PC-3 (cell line): ENCODE measurements around the gene INVS. TPM values are rescaled to one million over a fixed set of nuclear protein-coding genes. Genes with fewer than 3 reads are reported as not detected.

ENCODE experiments used
- ATAC-seq: fragments of 200-7000 bp; cut with Tn5 transposase; 2 replicates; pipeline ENCODE4 v1.9.1; 2020; ENCODE audit warnings: mild to moderate bottlenecking, moderate library complexity
- BruUV-seq: library from RNA; stranded (reverse); fragments of 400-500 nt; replicated peaks from 2 replicates; lab custom pipeline; 2021; lab: Mats Ljungman, UMichigan
- CTCF ChIA-PET: fragments of 300-600 bp; sonication (Branson Sonifier 250); formaldehyde crosslinking; loops from one replicate; lab custom pipeline; 2022; ENCODE audit warnings: antibody characterized with exemption; lab: Charles Lee
- POLR2A ChIA-PET: fragments of 300-600 bp; sonication (Branson Sonifier 250); formaldehyde crosslinking; loops from one replicate; lab custom pipeline; 2022; ENCODE audit warnings: antibody characterized with exemption; ENCODE audit not compliant: unreplicated experiment; lab: Charles Lee
- DNase-seq: peaks from one replicate; pipeline ENCODE4 v3.0.0-alpha.2; 2015
- H2AFZ ChIP-seq: fragments of 300-600 bp; sonication (generic); 2 replicates; pipeline ENCODE4 v1.6.0; 2016; ENCODE audit warnings: antibody characterized with exemption, low read length
- H3F3A ChIP-seq: fragments of 300-600 bp; sonication (generic); one replicate; pipeline ENCODE4 v1.6.0; 2017; ENCODE audit warnings: antibody characterized with exemption, low read length, control low read depth, mild to moderate bottlenecking; ENCODE audit not compliant: unreplicated experiment
- H3K27ac ChIP-seq: fragments of 300-600 bp; sonication (generic); 2 replicates; pipeline ENCODE4 v1.5.1; 2016; ENCODE audit warnings: mild to moderate bottlenecking, low read length
- H3K27me3 ChIP-seq: fragments of 300-600 bp; sonication (generic); 2 replicates; pipeline ENCODE4 v1.6.1; 2016; ENCODE audit warnings: low read length, mixed read lengths
- H3K36me3 ChIP-seq: fragments of 300-600 bp; sonication (generic); 2 replicates; pipeline ENCODE4 v1.6.1; 2016; ENCODE audit warnings: low read depth, mixed run types, low read length, mixed read lengths
- H3K4me1 ChIP-seq: fragments of 300-600 bp; sonication (generic); 2 replicates; pipeline ENCODE4 v1.5.1; 2016; ENCODE audit warnings: low read length; ENCODE audit not compliant: insufficient read depth
- H3K4me2 ChIP-seq: fragments of 300-600 bp; sonication (generic); 2 replicates; pipeline ENCODE4 v1.6.0; 2016; ENCODE audit warnings: low read length
- H3K4me3 ChIP-seq: fragments of 300-600 bp; sonication (generic); 2 replicates; pipeline ENCODE4 v1.5.1; 2016; ENCODE audit warnings: mild to moderate bottlenecking, low read length, mixed read lengths
- H3K79me2 ChIP-seq: fragments of 300-600 bp; sonication (generic); 2 replicates; pipeline ENCODE4 v1.6.1; 2017; ENCODE audit warnings: low read length, mixed read lengths
- H3K9ac ChIP-seq: fragments of 300-600 bp; sonication (generic); 2 replicates; pipeline ENCODE4 v1.6.0; 2016; ENCODE audit warnings: mild to moderate bottlenecking, low read length
- H3K9me2 ChIP-seq: fragments of 300-600 bp; sonication (generic); replicated peaks from 2 replicates; pipeline ENCODE4 v1.6.1; 2016; ENCODE audit warnings: mixed run types, low read length, mixed read lengths
- H3K9me3 ChIP-seq: fragments of 300-600 bp; sonication (generic); 2 replicates; pipeline ENCODE4 v1.6.1; 2016; ENCODE audit warnings: low read length, mixed read lengths
- H4K20me1 ChIP-seq: fragments of 300-600 bp; sonication (generic); 2 replicates; pipeline ENCODE4 v1.6.1; 2016; ENCODE audit warnings: low read length, mixed read lengths
- EZH2 ChIP-seq: fragments of 300-600 bp; sonication (generic); IDR thresholded peaks from one replicate; pipeline ENCODE4 v1.6.1; 2017; ENCODE audit warnings: antibody characterized with exemption, mild to moderate bottlenecking, low read length; ENCODE audit not compliant: unreplicated experiment
- EZH2phosphoT487 ChIP-seq: fragments of 300-600 bp; sonication (generic); IDR thresholded peaks from 2 replicates; pipeline ENCODE4 v1.6.1; 2018; ENCODE audit warnings: mild to moderate bottlenecking, antibody characterized with exemption, low read length, borderline replicate concordance
- intact Hi-C: fragments of 100-400 bp; cut with micrococcal nuclease; formaldehyde crosslinking; loops from 2 replicates; pipeline ENCODE4 v1.9.0; 2023
- total RNA-seq: library from RNA; depleted of rRNA; stranded (reverse); fragments of >200 nt; gene quantifications from 2 replicates; pipeline ENCODE4 v1.2.3, GENCODE V29; 2014
- TF ChIP-seq, protein P1 (sequence below): fragments of 300-600 bp; sonication (generic); conservative IDR thresholded peaks from 2 replicates; pipeline ENCODE4 v1.5.1; 2017; ENCODE audit warnings: antibody characterized with exemption, low read depth, mild to moderate bottlenecking, low read length

Gene INVS
- total RNA-seq, 1 experiment from 2014 or later = 8.9 TPM

GRCh38 chr9:100208673-100209072, 109.6 kb downstream of the INVS start:
- no peak overlapping the region for H3K4me2 ChIP-seq
- CTCF ChIA-PET = no interaction called here
- H3K4me1 ChIP-seq = no peaks in the 10 kb centered on the region
- no peak overlapping the region for H3K27ac ChIP-seq
- TF ChIP-seq, protein P1, sequence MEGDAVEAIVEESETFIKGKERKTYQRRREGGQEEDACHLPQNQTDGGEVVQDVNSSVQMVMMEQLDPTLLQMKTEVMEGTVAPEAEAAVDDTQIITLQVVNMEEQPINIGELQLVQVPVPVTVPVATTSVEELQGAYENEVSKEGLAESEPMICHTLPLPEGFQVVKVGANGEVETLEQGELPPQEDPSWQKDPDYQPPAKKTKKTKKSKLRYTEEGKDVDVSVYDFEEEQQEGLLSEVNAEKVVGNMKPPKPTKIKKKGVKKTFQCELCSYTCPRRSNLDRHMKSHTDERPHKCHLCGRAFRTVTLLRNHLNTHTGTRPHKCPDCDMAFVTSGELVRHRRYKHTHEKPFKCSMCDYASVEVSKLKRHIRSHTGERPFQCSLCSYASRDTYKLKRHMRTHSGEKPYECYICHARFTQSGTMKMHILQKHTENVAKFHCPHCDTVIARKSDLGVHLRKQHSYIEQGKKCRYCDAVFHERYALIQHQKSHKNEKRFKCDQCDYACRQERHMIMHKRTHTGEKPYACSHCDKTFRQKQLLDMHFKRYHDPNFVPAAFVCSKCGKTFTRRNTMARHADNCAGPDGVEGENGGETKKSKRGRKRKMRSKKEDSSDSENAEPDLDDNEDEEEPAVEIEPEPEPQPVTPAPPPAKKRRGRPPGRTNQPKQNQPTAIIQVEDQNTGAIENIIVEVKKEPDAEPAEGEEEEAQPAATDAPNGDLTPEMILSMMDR = no peak
- TF ChIP-seq EZH2phosphoT487 (no peak), EZH2 (no peak)
- intact Hi-C loops = no loop called here
- no peak overlapping the region for H3K4me3 ChIP-seq
- BruUV-seq = no TSS peak
- H3K9me3 ChIP-seq = no peaks in the 10 kb centered on the region
- no peaks in the 10 kb centered on the region for H3K27me3 ChIP-seq
- DNase-seq (no peak), ATAC-seq (no peak)
- no peak overlapping the region for H2AFZ ChIP-seq
- H4K20me1 ChIP-seq = no peaks in the 10 kb centered on the region
- H3K9me2 ChIP-seq = no peaks in the 10 kb centered on the region
- POLR2A ChIA-PET = no interaction called here
- no peaks in the 10 kb centered on the region for H3F3A ChIP-seq
- no peaks in the 10 kb centered on the region for H3K36me3 ChIP-seq
- no peaks in the 10 kb centered on the region for H3K79me2 ChIP-seq
- H3K9ac ChIP-seq = no peak overlapping the region

GRCh38 chr9:100211476-100211875, 112.4 kb downstream of the INVS start:
- Histone ChIP-seq H3K9me2 (no peaks in the 10 kb centered on the region), H3K79me2 (no peaks in the 10 kb centered on the region), H3K4me1 (no peaks in the 10 kb centered on the region), H3K4me3 (no peak overlapping the region), H3K27me3 (no peaks in the 10 kb centered on the region), H3K9me3 (no peaks in the 10 kb centered on the region), H2AFZ (no peak overlapping the region), H3K27ac (no peak overlapping the region), H3K9ac (no peak overlapping the region), H4K20me1 (no peaks in the 10 kb centered on the region), H3K4me2 (no peak overlapping the region), H3K36me3 (no peaks in the 10 kb centered on the region), H3F3A (no peaks in the 10 kb centered on the region)
- ChIA-PET POLR2A (no interaction called here), CTCF (no interaction called here)
- intact Hi-C loops = loop anchor here (10.0 kb wide), 1 partner anchor 397 kb away; no protein-coding TSS in a partner anchor
- ATAC-seq (no peak), DNase-seq (no peak)
- TF ChIP-seq, protein P1 = no peak
- TF ChIP-seq EZH2phosphoT487 (no peak), EZH2 (no peak)
- no TSS peak for BruUV-seq

DNA sequence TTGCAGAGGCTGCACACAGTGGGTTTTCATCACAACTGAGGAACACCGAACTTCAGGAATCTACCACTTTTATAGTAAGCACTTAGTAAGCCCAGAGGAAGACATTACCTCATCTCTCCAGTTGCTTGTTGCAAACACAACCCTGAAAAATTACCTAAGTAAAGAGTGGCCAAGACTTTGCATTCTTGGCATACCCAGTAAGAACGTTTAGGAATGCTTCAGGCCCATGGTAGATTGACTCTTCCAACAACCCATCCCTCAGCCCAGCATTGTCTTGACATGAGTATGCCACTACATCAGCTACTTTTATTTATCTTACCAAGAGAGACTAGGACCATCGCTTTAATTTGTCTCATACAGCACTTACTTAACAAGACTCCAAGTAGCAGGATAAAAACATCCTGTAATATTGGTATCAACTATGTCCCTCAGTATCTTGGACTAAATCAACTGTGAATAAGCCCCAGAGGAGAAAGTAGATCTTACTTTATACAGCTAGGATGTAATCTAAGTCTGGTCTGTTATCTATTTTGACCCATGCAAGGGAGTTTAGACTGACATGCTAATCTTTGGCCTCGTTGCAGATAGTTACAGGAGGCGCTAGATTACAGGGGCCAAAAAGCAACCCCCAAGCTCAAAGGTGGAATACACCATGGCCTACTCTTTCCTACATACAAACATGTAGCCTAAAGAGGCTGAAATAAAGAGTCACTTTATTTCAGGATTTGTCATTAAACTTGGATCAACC, 114.9 kb downstream of the INVS start:
- Histone ChIP-seq H3K9me3 (no peaks in the 10 kb centered on the region), H3K79me2 (no peaks in the 10 kb centered on the region), H3K36me3 (no peaks in the 10 kb centered on the region), H4K20me1 (no peaks in the 10 kb centered on the region), H3F3A (no peaks in the 10 kb centered on the region), H3K4me3 (no peak overlapping the region), H2AFZ (no peak overlapping the region), H3K4me2 (no peak overlapping the region), H3K9ac (no peak overlapping the region), H3K27me3 (no peaks in the 10 kb centered on the region), H3K9me2 (no peaks in the 10 kb centered on the region), H3K4me1 (no peaks in the 10 kb centered on the region), H3K27ac (no peak overlapping the region)
- ATAC-seq = no peak
- no TSS peak for BruUV-seq
- ChIA-PET CTCF (no interaction called here), POLR2A (no interaction called here)
- peak; percentile 1 for DNase-seq
- intact Hi-C loops = loop anchor here (10.0 kb wide), 1 partner anchor 399 kb away; no protein-coding TSS in a partner anchor
- TF ChIP-seq EZH2 (no peak), EZH2phosphoT487 (no peak)
